Measurements from ENCODE around the gene FAT2. TPM values are rescaled to one million over a fixed set of nuclear protein-coding genes. Genes with fewer than 3 reads are reported as not detected.

Gene FAT2
- total RNA-seq, 1 donor from 2014 or later = 2.8 TPM

- peaks cover 25% of the 10 kb centered on the region for H3K4me1 Mint-ChIP-seq
- peaks cover 7% of the 10 kb centered on the region for H3K36me3 Mint-ChIP-seq
- H3K9me3 Mint-ChIP-seq = peaks cover 5% of the 10 kb centered on the region
- no peak for TF ChIP-seq CTCF (IDR thresholded peaks at IDR 0.05; ENCODE audit: unreplicated experiment)
- H3K27me3 Mint-ChIP-seq (ENCODE audit: low read depth) = no peaks in the 10 kb centered on the region
- no peak overlapping the region for H3K4me3 Mint-ChIP-seq
- H3K27ac Mint-ChIP-seq = peak overlapping the region; percentile 71
- DNase-seq (ENCODE audit: low spot score in 2 of 2, unreplicated experiment in 2 of 2) = no peak
Observed at GRCh38 chr5:151571270-151572173, 19.6 kb downstream of the FAT2 start.

- peaks cover 25% of the 10 kb centered on the region for H3K4me1 Mint-ChIP-seq
- H3K27me3 Mint-ChIP-seq (ENCODE audit: low read depth) = no peaks in the 10 kb centered on the region
- H3K4me3 Mint-ChIP-seq = no peak overlapping the region
- H3K36me3 Mint-ChIP-seq = peaks cover 7% of the 10 kb centered on the region
- peak; percentile 40 to 78 for DNase-seq (ENCODE audit: low spot score in 2 of 2, unreplicated experiment in 2 of 2)
- peaks cover 5% of the 10 kb centered on the region for H3K9me3 Mint-ChIP-seq
- H3K27ac Mint-ChIP-seq = peak overlapping the region; percentile 71
- no peak for TF ChIP-seq CTCF (IDR thresholded peaks at IDR 0.05; ENCODE audit: unreplicated experiment)
Observed at GRCh38 chr5:151570512-151571269, 20.4 kb downstream of the FAT2 start.

GRCh38 chr5:151570058-151570457, 21.1 kb downstream of the FAT2 start:
- Mint-ChIP-seq H3K27ac (peak overlapping the region; percentile 71), H3K4me3 (no peak overlapping the region), H3K9me3 (peaks cover 5% of the 10 kb centered on the region), H3K27me3 (ENCODE audit: low read depth) (no peaks in the 10 kb centered on the region), H3K4me1 (peaks cover 25% of the 10 kb centered on the region), H3K36me3 (peaks cover 7% of the 10 kb centered on the region)
- no peak for TF ChIP-seq CTCF (IDR thresholded peaks at IDR 0.05; ENCODE audit: unreplicated experiment)
- no peak for DNase-seq (ENCODE audit: low spot score in 2 of 2, unreplicated experiment in 2 of 2)

GRCh38 chr5:151569132-151570046, 21.7 kb downstream of the FAT2 start:
- Mint-ChIP-seq H3K4me3 (no peak overlapping the region), H3K27ac (peak overlapping the region; percentile 71), H3K27me3 (ENCODE audit: low read depth) (no peaks in the 10 kb centered on the region), H3K9me3 (peaks cover 5% of the 10 kb centered on the region), H3K4me1 (peaks cover 25% of the 10 kb centered on the region), H3K36me3 (peaks cover 7% of the 10 kb centered on the region)
- no peak for TF ChIP-seq CTCF (IDR thresholded peaks at IDR 0.05; ENCODE audit: unreplicated experiment)
- DNase-seq (ENCODE audit: low spot score in 2 of 2, unreplicated experiment in 2 of 2) = no peak

GRCh38 chr5:151568036-151568435, 23.1 kb downstream of the FAT2 start:
- H3K27me3 Mint-ChIP-seq (ENCODE audit: low read depth) = no peaks in the 10 kb centered on the region

More at GRCh38 chr5:151568036-151568435, 23.1 kb downstream of the FAT2 start:
- Mint-ChIP-seq H3K4me1 (peaks cover 25% of the 10 kb centered on the region), H3K4me3 (no peak overlapping the region), H3K36me3 (peaks cover 7% of the 10 kb centered on the region), H3K9me3 (peaks cover 5% of the 10 kb centered on the region), H3K27ac (no peak overlapping the region)
- no peak for TF ChIP-seq CTCF (IDR thresholded peaks at IDR 0.05; ENCODE audit: unreplicated experiment)
- no peak for DNase-seq (ENCODE audit: low spot score in 2 of 2, unreplicated experiment in 2 of 2)
